CD4-positive, alpha-beta T cell (primary cell): Measurements from ENCODE around the gene TDRD9. TPM values are rescaled to one million over a fixed set of nuclear protein-coding genes. Genes with fewer than 3 reads are reported as not detected.

Source experiments
- ATAC-seq: fragments of 200-7000 bp; cut with Tn5 transposase; one replicate; pipeline ENCODE4 v1.10.0; 2022; ENCODE audit warnings: mild to moderate bottlenecking; ENCODE audit not compliant: poor library complexity
- CTCF ChIA-PET: fragments of 350-600 bp; sonication (Branson Sonifier 250); formaldehyde crosslinking; loops from one replicate; lab custom pipeline; 2021; ENCODE audit warnings: antibody characterized with exemption, inconsistent platforms; lab: Charles Lee
- POLR2A ChIA-PET: fragments of 350-600 bp; sonication (Branson Sonifier 250); formaldehyde crosslinking; loops from one replicate; lab custom pipeline; 2021; ENCODE audit warnings: antibody characterized with exemption, inconsistent platforms; lab: Charles Lee
- DNase-seq, 14 experiments: peaks; one replicate each; pipeline ENCODE4 v3.0.0-alpha.2; 2013 to 2020; ENCODE audit warnings: mixed read lengths in 2 of 14
- H3K27ac ChIP-seq, 2 donors: one replicate each; pipeline versions ENCODE4 v1.5.1 to v1.7.0; 2013; ENCODE audit warnings: low read length in 2 of 2, low read depth in 1 of 2, mild to moderate bottlenecking in 1 of 2
- H3K27me3 ChIP-seq, 2 experiments: 1 replicate in 1 of 2; 2 replicates in 1 of 2; pipeline versions ENCODE4 v1.6.1 to v1.7.0; 2013; ENCODE audit warnings: low read length in 2 of 2, control low read depth in 1 of 2, mild to moderate bottlenecking in 1 of 2, moderate library complexity in 1 of 2; ENCODE audit not compliant: insufficient read depth in 2 of 2, control insufficient read depth in 1 of 2
- H3K36me3 ChIP-seq: one replicate; pipeline ENCODE4 v1.6.1; 2013; ENCODE audit warnings: low read length, control low read depth; ENCODE audit not compliant: insufficient read depth
- H3K4me1 ChIP-seq: one replicate; pipeline ENCODE4 v1.6.1; 2013; ENCODE audit warnings: low read length, control low read depth; ENCODE audit not compliant: insufficient read depth
- H3K4me3 ChIP-seq: one replicate; pipeline ENCODE4 v1.5.1; 2013; ENCODE audit warnings: mild to moderate bottlenecking, low read length, moderate library complexity
- H3K9me3 ChIP-seq, 2 experiments: 1 replicate in 1 of 2; 2 replicates in 1 of 2; pipeline versions ENCODE4 v1.6.1 to v1.7.0; 2013; ENCODE audit warnings: low read length in 2 of 2, mild to moderate bottlenecking in 2 of 2, control low read depth in 1 of 2, moderate library complexity in 1 of 2; ENCODE audit not compliant: control insufficient read depth in 1 of 2, insufficient read depth in 1 of 2
- H3K27ac Mint-ChIP-seq: one replicate; pipeline ENCODE4 v1.8.0; 2020; ENCODE audit warnings: mixed read lengths
- H3K27me3 Mint-ChIP-seq: one replicate; pipeline ENCODE4 v1.8.0; 2021; ENCODE audit warnings: mixed read lengths
- H3K36me3 Mint-ChIP-seq: one replicate; pipeline ENCODE4 v1.8.0; 2021; ENCODE audit warnings: low read depth, mixed read lengths
- H3K4me1 Mint-ChIP-seq: one replicate; pipeline ENCODE4 v1.8.0; 2021; ENCODE audit warnings: low read depth, mixed read lengths
- H3K4me3 Mint-ChIP-seq: one replicate; pipeline ENCODE4 v1.8.0; 2020; ENCODE audit warnings: mild to moderate bottlenecking, mixed read lengths
- H3K9me3 Mint-ChIP-seq: one replicate; pipeline ENCODE4 v1.8.0; 2020; ENCODE audit warnings: mixed read lengths
- CTCF ChIP-seq: fragments of 200-600 bp; IDR thresholded peaks from one replicate; pipeline ENCODE4 v1.8.0; 2022; ENCODE audit warnings: antibody characterized with exemption, mild to moderate bottlenecking
- intact Hi-C, 2 experiments: fragments of 100-400 bp; cut with DNase I in 1 of 2; cut with micrococcal nuclease in 1 of 2; formaldehyde crosslinking; loops; one replicate each; pipeline versions ENCODE4 v1.15.1 to v1.9.0; 2023 to 2025; cut with DNase I, micrococcal nuclease
- polyA plus RNA-seq, 2 donors: library from polyadenylated mRNA; unstranded; fragments of 120-200 nt; gene quantifications; one replicate each; pipeline ENCODE4 v1.2.1, GENCODE V29; 2013
- total RNA-seq, 174 experiments: library from RNA in 2 of 174; stranded (reverse) in 2 of 174; gene quantifications; one replicate each; pipeline ENCODE4 v1.2.3 and lab custom pipeline; 2021 to 2026

TDRD9 gene
- total RNA-seq (under 1 TPM; 0.17 to 0.27 TPM), total RNA-seq (lab: John Stamatoyannopoulos, UW) (0 to 3.8 (median 1.0) reads per million in 172 experiments)
- polyA plus RNA-seq (2013, experiment 1 of 2), result 0.43 TPM
- 0.29 TPM for polyA plus RNA-seq (2013, experiment 2 of 2)

GRCh38 chr14:103928011-103928890 lies at the start of gene TDRD9:
Gene TDRD9, plus strand, starts transcription at chr14:103928456. Its CDS starts 54 bp downstream, at chr14:103928510.
- Mint-ChIP-seq H3K4me1 (no peaks in the 10 kb centered on the region), H3K27ac (no peak within 1 kb of the TSS), H3K27me3 (peaks cover 8% of the 10 kb centered on the region), H3K4me3 (no peak within 1 kb of the TSS), H3K36me3 (no peaks in the 10 kb centered on the region), H3K9me3 (no peaks in the 10 kb centered on the region)
- Histone ChIP-seq H3K4me1 (no peaks in the 10 kb centered on the region), H3K27ac (no peak within 1 kb of the TSS), H3K4me3 (no peak within 1 kb of the TSS), H3K9me3 (no peaks in the 10 kb centered on the region), H3K36me3 (no peaks in the 10 kb centered on the region), H3K27me3 (no peaks in the 10 kb centered on the region)
- no peak for TF ChIP-seq CTCF
- ATAC-seq (no peak), DNase-seq (peak in 2 of 14 experiments; percentile 21 to 22)
- CTCF ChIA-PET, result no interaction called here
- POLR2A ChIA-PET, result no interaction called here
- intact Hi-C loops, result loop anchor here in 1 of 2 experiments (10.0 kb wide), 1 partner anchor 593 kb away; the partner anchor contains the start of gene EIF5

- H3K27ac ChIP-seq, result no peak overlapping the region
- H3K9me3 ChIP-seq, result no peaks in the 10 kb centered on the region
- no peaks in the 10 kb centered on the region for H3K36me3 Mint-ChIP-seq
- DNase-seq, result no peak
- no peak overlapping the region for H3K27ac Mint-ChIP-seq
- no peaks in the 10 kb centered on the region for H3K9me3 Mint-ChIP-seq
- no peaks in the 10 kb centered on the region for H3K36me3 ChIP-seq
- H3K4me1 Mint-ChIP-seq, result peaks cover 29% of the 10 kb centered on the region
- no peaks in the 10 kb centered on the region for H3K27me3 Mint-ChIP-seq
- intact Hi-C loops, result no loop called here
- no peak for TF ChIP-seq CTCF
- peak overlapping the region; percentile 48 for H3K4me3 Mint-ChIP-seq
- H3K4me1 ChIP-seq, result peaks cover 17% of the 10 kb centered on the region
- CTCF ChIA-PET, result no interaction called here
- no peak for ATAC-seq
- peaks cover 0 to 5% of the 10 kb centered on the region in 2 experiments for H3K27me3 ChIP-seq
- POLR2A ChIA-PET, result no interaction called here
- H3K4me3 ChIP-seq, result no peak overlapping the region
Measured at GRCh38 chr14:103879118-103879569, 49.1 kb upstream of the TDRD9 start.

- Mint-ChIP-seq H3K9me3 (no peaks in the 10 kb centered on the region), H3K27ac (no peak overlapping the region), H3K4me3 (peak overlapping the region; percentile 71), H3K27me3 (no peaks in the 10 kb centered on the region), H3K4me1 (peaks cover 24% of the 10 kb centered on the region), H3K36me3 (no peaks in the 10 kb centered on the region)
- Histone ChIP-seq H3K27me3 (peaks cover 0 to 5% of the 10 kb centered on the region in 2 experiments), H3K4me1 (peaks cover 17% of the 10 kb centered on the region), H3K4me3 (peak overlapping the region; percentile 46), H3K27ac (no peak overlapping the region), H3K9me3 (no peaks in the 10 kb centered on the region), H3K36me3 (no peaks in the 10 kb centered on the region)
- no peak for TF ChIP-seq CTCF
- intact Hi-C loops, result no loop called here
- ChIA-PET POLR2A (no interaction called here), CTCF (no interaction called here)
- DNase-seq (peak in 1 of 14 experiments; percentile 21), ATAC-seq (no peak)
Measured at GRCh38 chr14:103879570-103880347, 48.5 kb upstream of the TDRD9 start.
